Naive thymus-derived CD8-positive, alpha-beta T cell (primary cell): Measurements from ENCODE around the gene BEAN1. TPM values are rescaled to one million over a fixed set of nuclear protein-coding genes. Genes with fewer than 3 reads are reported as not detected.

Experiments used
- ATAC-seq, 2 donors: fragments of 150-1000 bp; cut with Tn5 transposase in 1 of 2; sonication (Bioruptor Pico), chemical (Tn5 transposase) in 1 of 2; 1 replicate in 1 of 2; 2 replicates in 1 of 2; pipeline ENCODE4 v1.10.0; 2021; ENCODE audit warnings: mild to moderate bottlenecking in 2 of 2, moderate library complexity in 2 of 2
- POLR2A ChIA-PET: fragments of 350-600 bp; sonication (Branson Sonifier 250); formaldehyde crosslinking; loops from one replicate; lab custom pipeline; 2021; ENCODE audit warnings: antibody characterized with exemption; lab: Charles Lee
- DNase-seq, 10 donors: peaks; one replicate each; pipeline versions ENCODE4 v3.0.0 to v3.0.0-alpha.2; 2020 to 2022
- H3K27ac Mint-ChIP-seq, 10 donors: one replicate each; pipeline ENCODE4 v1.8.0; 2020 to 2022; ENCODE audit warnings: mild to moderate bottlenecking in 10 of 10, mixed read lengths in 10 of 10, moderate library complexity in 4 of 10, inconsistent platforms in 1 of 10
- H3K27me3 Mint-ChIP-seq, 5 donors: one replicate each; pipeline ENCODE4 v1.8.0; 2021 to 2022; ENCODE audit warnings: mixed read lengths in 5 of 5
- H3K36me3 Mint-ChIP-seq, 3 donors: one replicate each; pipeline ENCODE4 v1.8.0; 2020 to 2022; ENCODE audit warnings: mixed read lengths in 3 of 3, mild to moderate bottlenecking in 2 of 3, inconsistent platforms in 1 of 3
- H3K4me1 Mint-ChIP-seq, 4 donors: one replicate each; pipeline ENCODE4 v1.8.0; 2021 to 2022; ENCODE audit warnings: mixed read lengths in 4 of 4
- H3K4me3 Mint-ChIP-seq, 10 donors: one replicate each; pipeline ENCODE4 v1.8.0; 2020 to 2022; ENCODE audit warnings: mild to moderate bottlenecking in 10 of 10, mixed read lengths in 10 of 10, moderate library complexity in 6 of 10, inconsistent platforms in 1 of 10
- H3K9me3 Mint-ChIP-seq, 9 donors: one replicate each; pipeline ENCODE4 v1.8.0; 2020 to 2022; ENCODE audit warnings: mixed read lengths in 9 of 9, mild to moderate bottlenecking in 3 of 9, inconsistent platforms in 1 of 9, moderate library complexity in 1 of 9
- polyA plus RNA-seq, 3 donors: library from polyadenylated mRNA; unstranded; fragments of 300-500 nt; fragmentation: Illumina TruSeq; gene quantifications; one replicate each; pipeline ENCODE4 v1.2.3, GENCODE V29; 2021
- total RNA-seq, 8 experiments: library from RNA in 2 of 8; stranded (reverse) in 2 of 8; gene quantifications; one replicate each; pipeline ENCODE4 v1.2.3 and lab custom pipeline; 2021 to 2026

BEAN1 gene
- total and polyA plus RNA-seq, 5 experiments from 2014 or later: not detected

GRCh38 chr16:66481081-66481942 is 54.2 kb downstream of the BEAN1 start:
- Mint-ChIP-seq H3K27ac (peak overlapping the region in 2 of 10 donors; percentile 21 to 90), H3K27me3 (peaks cover 0 to 3% (median 0%) of the 10 kb centered on the region in 5 donors), H3K4me3 (no peak overlapping the region), H3K36me3 (no peaks in the 10 kb centered on the region), H3K4me1 (peaks cover 13 to 28% (median 22%) of the 10 kb centered on the region in 4 donors), H3K9me3 (no peaks in the 10 kb centered on the region)
- POLR2A ChIA-PET: interaction anchor here (0.6 to 1.4 kb wide), 3 partner anchors 34 to 74 kb away, joined by 3 to 5 read pairs (median 3); partner anchors contain the start of gene CKLF
- DNase-seq (peak in 1 of 10 donors; percentile 58), ATAC-seq (no peak)

- peaks cover 13 to 26% (median 21%) of the 10 kb centered on the region in 4 donors for H3K4me1 Mint-ChIP-seq
These were observed 54.9 kb downstream of the BEAN1 start for GRCh38 chr16:66481943-66482390.

GRCh38 chr16:66483689-66484452 is 56.8 kb downstream of the BEAN1 start:
- Mint-ChIP-seq H3K4me1 (peaks cover 6 to 19% (median 15%) of the 10 kb centered on the region in 4 donors), H3K27ac (peak overlapping the region in 6 of 10 donors; percentile 2 to 81 (median 61)), H3K4me3 (no peak overlapping the region), H3K27me3 (peaks cover 0 to 1% (median 0%) of the 10 kb centered on the region in 5 donors), H3K36me3 (no peaks in the 10 kb centered on the region), H3K9me3 (no peaks in the 10 kb centered on the region)
- DNase-seq (peak; percentile 53 to 86 (median 69)), ATAC-seq (peak; percentile 84 to 90)
- POLR2A ChIA-PET: interaction anchor here (1.8 kb wide), 1 partner anchor 77 kb away, joined by 5 read pairs; no protein-coding TSS in a partner anchor

More at GRCh38 chr16:66481943-66482390, 54.9 kb downstream of the BEAN1 start:
- ATAC-seq: no peak
- peak in 1 of 10 donors; percentile 21 for DNase-seq
- POLR2A ChIA-PET: interaction anchor here (1.0 kb wide), 1 partner anchor 75 kb away, joined by 3 read pairs; no protein-coding TSS in a partner anchor
- Mint-ChIP-seq H3K9me3 (no peaks in the 10 kb centered on the region), H3K27me3 (peaks cover 0 to 3% (median 0%) of the 10 kb centered on the region in 5 donors), H3K4me3 (no peak overlapping the region), H3K36me3 (no peaks in the 10 kb centered on the region), H3K27ac (peak overlapping the region in 1 of 10 donors; percentile 51)

- POLR2A ChIA-PET: interaction anchor here (1.8 kb wide), 1 partner anchor 78 kb away, joined by 5 read pairs; no protein-coding TSS in a partner anchor
These were observed 57.5 kb downstream of the BEAN1 start for GRCh38 chr16:66484453-66485213.

GRCh38 chr16:66485376-66485775 is 58.3 kb downstream of the BEAN1 start:
- Mint-ChIP-seq H3K4me3 (no peak overlapping the region), H3K27me3 (peaks cover 0 to 1% (median 0%) of the 10 kb centered on the region in 5 donors), H3K36me3 (no peaks in the 10 kb centered on the region), H3K27ac (peak overlapping the region in 1 of 10 donors; percentile 50), H3K9me3 (no peaks in the 10 kb centered on the region), H3K4me1 (peaks cover 6 to 16% (median 11%) of the 10 kb centered on the region in 4 donors)
- DNase-seq (peak in 1 of 10 donors; percentile 32), ATAC-seq (no peak)
- POLR2A ChIA-PET: no interaction called here

More at GRCh38 chr16:66484453-66485213, 57.5 kb downstream of the BEAN1 start:
- no peaks in the 10 kb centered on the region for H3K9me3 Mint-ChIP-seq
- no peaks in the 10 kb centered on the region for H3K36me3 Mint-ChIP-seq
- H3K4me3 Mint-ChIP-seq: no peak overlapping the region
- ATAC-seq (no peak), DNase-seq (peak in 1 of 10 donors; percentile 31)
- H3K27ac Mint-ChIP-seq: peak overlapping the region in 1 of 10 donors; percentile 81
- H3K4me1 Mint-ChIP-seq: peaks cover 8 to 16% (median 11%) of the 10 kb centered on the region in 4 donors
- peaks cover 0 to 1% (median 0%) of the 10 kb centered on the region in 5 donors for H3K27me3 Mint-ChIP-seq

GRCh38 chr16:66486199-66486772 is 59.2 kb downstream of the BEAN1 start:
- DNase-seq: peak in 1 of 10 donors; percentile 26
- H3K27ac Mint-ChIP-seq: no peak overlapping the region
- H3K4me1 Mint-ChIP-seq: peaks cover 6 to 19% (median 11%) of the 10 kb centered on the region in 4 donors
- POLR2A ChIA-PET: no interaction called here
- no peaks in the 10 kb centered on the region for H3K36me3 Mint-ChIP-seq
- no peak for ATAC-seq
- no peak overlapping the region for H3K4me3 Mint-ChIP-seq
- H3K9me3 Mint-ChIP-seq: no peaks in the 10 kb centered on the region
- peaks cover 0 to 1% (median 0%) of the 10 kb centered on the region in 5 donors for H3K27me3 Mint-ChIP-seq

- DNase-seq (peak in 1 of 10 donors; percentile 14), ATAC-seq (no peak)
- Mint-ChIP-seq H3K36me3 (no peaks in the 10 kb centered on the region), H3K9me3 (no peaks in the 10 kb centered on the region), H3K4me3 (no peak overlapping the region), H3K27ac (peak overlapping the region in 1 of 10 donors; percentile 2), H3K27me3 (peaks cover 0 to 1% (median 0%) of the 10 kb centered on the region in 5 donors), H3K4me1 (peaks cover 6 to 19% (median 11%) of the 10 kb centered on the region in 4 donors)
- POLR2A ChIA-PET: interaction anchor here (0.6 to 1.4 kb wide), 2 partner anchors 24 to 46 kb away, joined by 3 to 11 read pairs; no protein-coding TSS in a partner anchor
These were observed 59.9 kb downstream of the BEAN1 start for GRCh38 chr16:66486773-66487579.

- peak overlapping the region in 1 of 10 donors; percentile 22 for H3K27ac Mint-ChIP-seq
- POLR2A ChIA-PET: interaction anchor here (0.6 to 1.4 kb wide), 7 partner anchors 15 to 122 kb away, joined by 3 to 11 read pairs (median 4); no protein-coding TSS in a partner anchor
- H3K36me3 Mint-ChIP-seq: no peaks in the 10 kb centered on the region
- H3K27me3 Mint-ChIP-seq: peaks cover 0 to 1% (median 0%) of the 10 kb centered on the region in 5 donors
- peak in 1 of 10 donors; percentile 21 for DNase-seq
- H3K4me1 Mint-ChIP-seq: peaks cover 6 to 19% (median 11%) of the 10 kb centered on the region in 4 donors
- no peak overlapping the region for H3K4me3 Mint-ChIP-seq
- H3K9me3 Mint-ChIP-seq: no peaks in the 10 kb centered on the region
- no peak for ATAC-seq
These were observed 60.6 kb downstream of the BEAN1 start for GRCh38 chr16:66487580-66488275.

GRCh38 chr16:66488505-66488904 is 61.4 kb downstream of the BEAN1 start:
- no peak for ATAC-seq
- POLR2A ChIA-PET: interaction anchor here (0.7 to 0.8 kb wide), 4 partner anchors 16 to 121 kb away, joined by 3 to 6 read pairs (median 4); no protein-coding TSS in a partner anchor
- H3K4me3 Mint-ChIP-seq: no peak overlapping the region

GRCh38 chr16:66489385-66489784 is 62.3 kb downstream of the BEAN1 start:
- H3K9me3 Mint-ChIP-seq: no peaks in the 10 kb centered on the region
- H3K36me3 Mint-ChIP-seq: no peaks in the 10 kb centered on the region
- no peak for DNase-seq
- H3K27ac Mint-ChIP-seq: peak overlapping the region in 5 of 10 donors; percentile 1 to 48 (median 24)
- no peak overlapping the region for H3K4me3 Mint-ChIP-seq
- POLR2A ChIA-PET: interaction anchor here (0.5 kb wide), 1 partner anchor 295 kb away, joined by 8 read pairs; no protein-coding TSS in a partner anchor
- H3K4me1 Mint-ChIP-seq: peaks cover 0 to 4% (median 2%) of the 10 kb centered on the region in 4 donors
- ATAC-seq: no peak
- H3K27me3 Mint-ChIP-seq: peaks cover 0 to 1% (median 0%) of the 10 kb centered on the region in 5 donors

More at GRCh38 chr16:66488505-66488904, 61.4 kb downstream of the BEAN1 start:
- Mint-ChIP-seq H3K4me1 (peaks cover 4 to 13% (median 8%) of the 10 kb centered on the region in 4 donors), H3K27ac (no peak overlapping the region), H3K9me3 (no peaks in the 10 kb centered on the region), H3K27me3 (peaks cover 0 to 1% (median 0%) of the 10 kb centered on the region in 5 donors), H3K36me3 (no peaks in the 10 kb centered on the region)
- no peak for DNase-seq
